Liver (tissue), 9 donors: ENCODE results near the gene FKRP. TPM values are rescaled to one million over a fixed set of nuclear protein-coding genes. Genes with fewer than 3 reads are reported as not detected.

Experiments used
- DNase-seq: peaks from one replicate; pipeline ENCODE4 v3.0.0-alpha.2; 2017; ENCODE audit warnings: low spot score
- H3K27ac ChIP-seq, 2 donors: one replicate each; pipeline ENCODE4 v1.7.0; 2013; ENCODE audit warnings: inconsistent platforms in 2 of 2, low read length in 2 of 2, control low read depth in 1 of 2, low read depth in 1 of 2, mild to moderate bottlenecking in 1 of 2
- H3K27me3 ChIP-seq, 4 donors: one replicate each; pipeline versions ENCODE4 v1.6.1 to v1.7.0; 2013; ENCODE audit warnings: low read length in 3 of 4, inconsistent platforms in 1 of 4, mild to moderate bottlenecking in 1 of 4, moderate library complexity in 1 of 4; ENCODE audit not compliant: control insufficient read depth in 4 of 4, insufficient read depth in 4 of 4
- H3K36me3 ChIP-seq, 4 donors: one replicate each; pipeline versions ENCODE4 v1.6.1 to v1.7.0; 2013; ENCODE audit warnings: low read length in 3 of 4, mild to moderate bottlenecking in 3 of 4, low read depth in 1 of 4, moderate library complexity in 1 of 4; ENCODE audit not compliant: control insufficient read depth in 4 of 4, insufficient read depth in 3 of 4
- H3K4me1 ChIP-seq, 4 donors: one replicate each; pipeline versions ENCODE4 v1.6.1 to v1.7.0; 2013; ENCODE audit warnings: low read length in 3 of 4, mild to moderate bottlenecking in 3 of 4, moderate library complexity in 1 of 4; ENCODE audit not compliant: control insufficient read depth in 4 of 4, insufficient read depth in 4 of 4
- H3K4me3 ChIP-seq, 3 donors: one replicate each; pipeline versions ENCODE4 v1.6.1 to v1.7.0; 2013; ENCODE audit warnings: low read length in 3 of 3, control low read depth in 1 of 3, low read depth in 1 of 3, mild to moderate bottlenecking in 1 of 3
- H3K9ac ChIP-seq, 2 donors: one replicate each; pipeline ENCODE4 v1.7.0; 2013; ENCODE audit warnings: low read length in 2 of 2, mild to moderate bottlenecking in 2 of 2, moderate library complexity in 2 of 2, control low read depth in 1 of 2, low read depth in 1 of 2
- H3K9me3 ChIP-seq, 4 donors: one replicate each; pipeline versions ENCODE4 v1.6.1 to v1.7.0; 2013; ENCODE audit warnings: low read length in 3 of 4; ENCODE audit not compliant: control insufficient read depth in 4 of 4
- ATF3 ChIP-seq: IDR thresholded peaks from 2 replicates; pipeline ENCODE4 v1.6.1; 2016; ENCODE audit warnings: antibody characterized with exemption
- CTCF ChIP-seq: fragments of 150-350 bp; IDR thresholded peaks from 2 replicates; pipeline ENCODE4 v1.5.1; 2017; ENCODE audit warnings: improper control_type of control experiment, low read depth, low read length; ENCODE audit not compliant: missing input control
- EGR1 ChIP-seq, 2 donors: IDR thresholded peaks; 2 replicates each; pipeline ENCODE4 v1.6.1; 2016 to 2018; ENCODE audit warnings: antibody characterized with exemption in 2 of 2, low read depth in 2 of 2
- FOXA1 ChIP-seq: IDR thresholded peaks from 2 replicates; pipeline ENCODE4 v1.6.1; 2016; ENCODE audit warnings: antibody characterized with exemption
- FOXA2 ChIP-seq: IDR thresholded peaks from 2 replicates; pipeline ENCODE4 v1.6.1; 2016; ENCODE audit warnings: antibody characterized with exemption
- GABPA ChIP-seq, 2 donors: IDR thresholded peaks in 1 of 2; conservative IDR thresholded peaks in 1 of 2; 2 replicates each; pipeline ENCODE4 v1.6.1; 2016; ENCODE audit warnings: antibody characterized with exemption in 2 of 2, mild to moderate bottlenecking in 1 of 2, moderate library complexity in 1 of 2
- HNF4A ChIP-seq, 2 donors: conservative IDR thresholded peaks; 2 replicates each; pipeline ENCODE4 v1.6.1; 2016; ENCODE audit warnings: antibody characterized with exemption in 2 of 2, mild to moderate bottlenecking in 2 of 2
- HNF4G ChIP-seq: IDR thresholded peaks from 2 replicates; pipeline ENCODE4 v1.6.1; 2016; ENCODE audit warnings: antibody characterized with exemption
- JUND ChIP-seq, 2 donors: IDR thresholded peaks; 2 replicates each; pipeline ENCODE4 v1.6.1; 2016; ENCODE audit warnings: antibody characterized with exemption in 2 of 2
- NR2F2 ChIP-seq: IDR thresholded peaks from 2 replicates; pipeline ENCODE4 v1.6.1; 2016; ENCODE audit warnings: antibody characterized with exemption
- RAD21 ChIP-seq, 2 donors: IDR thresholded peaks; 2 replicates each; pipeline ENCODE4 v1.6.1; 2016; ENCODE audit warnings: antibody characterized with exemption in 2 of 2, mild to moderate bottlenecking in 2 of 2
- REST ChIP-seq: IDR thresholded peaks from 2 replicates; pipeline ENCODE4 v1.6.1; 2016; ENCODE audit warnings: antibody characterized with exemption, mild to moderate bottlenecking
- RXRA ChIP-seq, 2 donors: IDR thresholded peaks; 2 replicates each; pipeline ENCODE4 v1.6.1; 2017 to 2018; ENCODE audit warnings: antibody characterized with exemption in 2 of 2, mild to moderate bottlenecking in 1 of 2
- SP1 ChIP-seq: IDR thresholded peaks from 2 replicates; pipeline ENCODE4 v1.6.1; 2018; ENCODE audit warnings: antibody characterized with exemption, mild to moderate bottlenecking
- TAF1 ChIP-seq: conservative IDR thresholded peaks from 2 replicates; pipeline ENCODE4 v1.6.1; 2016; ENCODE audit warnings: antibody characterized with exemption, mild to moderate bottlenecking
- YY1 ChIP-seq: IDR thresholded peaks from 2 replicates; pipeline ENCODE4 v1.6.1; 2016; ENCODE audit warnings: antibody characterized with exemption, mild to moderate bottlenecking
- ZBTB33 ChIP-seq: IDR thresholded peaks from 2 replicates; pipeline ENCODE4 v1.6.1; 2016; ENCODE audit warnings: antibody characterized with exemption
- WGBS: extraction: QIAGEN DNeasy Blood & Tissue Kit; methylation state at CpG from one replicate; pipeline ENCODE4 v1.1.7; 2013; 5-methylcytosine and 5-hydroxymethylcytosine counted together
- polyA plus RNA-seq, 2 donors: library from polyadenylated mRNA; stranded (reverse) in 1 of 2; unstranded in 1 of 2; fragments of 200-250 nt in 1 of 2; fragments of >200 nt in 1 of 2; fragmentation: Nextera tagmentation in 1 of 2; extraction: Ambion mirVana in 1 of 2; gene quantifications; one replicate each; pipeline versions ENCODE4 v1.2.1 to v1.2.3, GENCODE V29; 2013 to 2015
- total RNA-seq, 2 donors: library from RNA; depleted of rRNA; stranded (reverse); fragments of >200 nt; gene quantifications; one replicate each; pipeline ENCODE4 v1.2.3, GENCODE V29; 2014
- TF ChIP-seq, protein P1 (sequence below): IDR thresholded peaks from 2 replicates; pipeline ENCODE4 v1.6.1; 2016; ENCODE audit warnings: antibody characterized with exemption
- donor health status: healthy.
- donor health status: healthy.
- donor health status: healthy.
- donor health status: healthy.
- donor health status: healthy.

Gene FKRP
- total and polyA plus RNA-seq, 4 donors, result 2.5 to 11.1 (median 8.1) TPM

DNA sequence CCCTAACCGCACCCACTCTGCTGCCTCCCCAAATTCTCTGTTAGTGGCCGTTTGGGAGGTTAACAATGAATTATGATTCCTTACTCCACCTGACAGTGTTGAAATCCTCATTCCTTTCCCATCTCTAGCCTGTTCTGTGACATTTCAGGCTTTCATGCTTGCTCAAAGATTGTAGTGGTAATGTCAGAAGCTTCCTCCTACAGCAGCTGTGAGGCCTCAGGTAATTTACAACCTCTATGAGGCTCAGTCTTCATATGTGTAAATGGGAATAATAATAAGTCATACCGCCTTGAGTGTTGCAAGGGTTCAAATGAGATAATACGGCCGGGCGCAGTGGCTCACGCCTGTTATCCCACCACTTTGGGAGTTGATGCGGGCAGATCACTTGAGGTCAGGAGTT, 43.5 kb downstream of the FKRP start:
- H3K9ac ChIP-seq, result no peak overlapping the region
- H3K9me3 ChIP-seq, result no peaks in the 10 kb centered on the region
- TF ChIP-seq EGR1 (IDR thresholded peaks at IDR 0.05; ENCODE audit: low read depth in 2 of 2) (no peak), RAD21 (IDR thresholded peaks at IDR 0.05) (no peak), ZBTB33 (no peak), SP1 (no peak), FOXA1 (no peak), NR2F2 (no peak), CTCF (no peak), JUND (IDR thresholded peaks at IDR 0.05) (no peak), ATF3 (no peak), TAF1 (no peak), FOXA2 (no peak), RXRA (IDR thresholded peaks at IDR 0.05) (no peak), HNF4A (conservative IDR thresholded peaks at IDR 0.05) (no peak), REST (no peak), GABPA (IDR thresholded peaks at IDR 0.05 in 1 of 2, conservative IDR thresholded peaks at IDR 0.05 in 1 of 2) (no peak), YY1 (no peak), HNF4G (no peak)
- TF ChIP-seq, protein P1, sequence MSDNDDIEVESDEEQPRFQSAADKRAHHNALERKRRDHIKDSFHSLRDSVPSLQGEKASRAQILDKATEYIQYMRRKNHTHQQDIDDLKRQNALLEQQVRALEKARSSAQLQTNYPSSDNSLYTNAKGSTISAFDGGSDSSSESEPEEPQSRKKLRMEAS, result no peak
- H3K27me3 ChIP-seq, result peaks cover 0 to 2% (median 0%) of the 10 kb centered on the region in 4 donors
- no peak overlapping the region for H3K4me3 ChIP-seq
- WGBS, result 89% methylated on average over 8 of the region's 8 CpGs
- no peak for DNase-seq
- H3K36me3 ChIP-seq, result no peaks in the 10 kb centered on the region
- H3K27ac ChIP-seq, result no peak overlapping the region
- H3K4me1 ChIP-seq, result peaks cover 6 to 22% (median 14%) of the 10 kb centered on the region in 4 donors
